ENCODE measurements around the gene PLEKHJ1.
"Not testable (repeated sequence)": the region's sequence is repeated elsewhere in the genome, so short reads cannot be mapped to it uniquely, and the experiment has no call there.

Gene PLEKHJ1

GRCh38 chr19:2207991-2208860 is 27.9 kb downstream of the PLEKHJ1 start:
- Histone ChIP-seq H3K9me3 (no peaks in the 10 kb centered on the region), H3K4me1 (peaks cover 2% of the 10 kb centered on the region; the same call in 1 of the 2 replicates), H3K27me3 (no peaks in the 10 kb centered on the region), H3K4me3 (ENCODE audit: low read depth, low read length) (no peak overlapping the region), H3K36me3 (peaks cover 66% of the 10 kb centered on the region)
- DNase-seq: peak; percentile 79
- no peak for TF ChIP-seq CTCF (IDR thresholded peaks at IDR 0.05; ENCODE audit: low read depth, low read length)

- DNase-seq: no peak
- no peaks in the 10 kb centered on the region for H3K27me3 ChIP-seq
- H3K9me3 ChIP-seq: no peaks in the 10 kb centered on the region
- TF ChIP-seq CTCF (IDR thresholded peaks at IDR 0.05; ENCODE audit: low read depth, low read length): no peak
- peaks cover 2% of the 10 kb centered on the region; the same call in 1 of the 2 replicates for H3K4me1 ChIP-seq
- no peak overlapping the region for H3K4me3 ChIP-seq (ENCODE audit: low read depth, low read length)
- peaks cover 56% of the 10 kb centered on the region for H3K36me3 ChIP-seq
These were observed 29.1 kb downstream of the PLEKHJ1 start for GRCh38 chr19:2207008-2207407.

GRCh38 chr19:2202366-2202765 is 33.8 kb downstream of the PLEKHJ1 start:
- Histone ChIP-seq H3K36me3 (peaks cover 50% of the 10 kb centered on the region), H3K4me3 (ENCODE audit: low read depth, low read length) (no peak overlapping the region), H3K4me1 (no peaks in the 10 kb centered on the region), H3K27me3 (no peaks in the 10 kb centered on the region), H3K9me3 (no peaks in the 10 kb centered on the region)
- TF ChIP-seq CTCF (IDR thresholded peaks at IDR 0.05; ENCODE audit: low read depth, low read length): no peak
- DNase-seq: no peak

- no peak for DNase-seq
- Histone ChIP-seq H3K9me3 (no peaks in the 10 kb centered on the region), H3K4me1 (no peaks in the 10 kb centered on the region), H3K4me3 (ENCODE audit: low read depth, low read length) (no peak overlapping the region), H3K27me3 (no peaks in the 10 kb centered on the region), H3K36me3 (peaks cover 47% of the 10 kb centered on the region)
- no peak for TF ChIP-seq CTCF (IDR thresholded peaks at IDR 0.05; ENCODE audit: low read depth, low read length)
These were observed 34.5 kb downstream of the PLEKHJ1 start for GRCh38 chr19:2201473-2202148.

GRCh38 chr19:2200624-2201294 is 35.4 kb downstream of the PLEKHJ1 start:
- not testable (repeated sequence) for H3K9me3 ChIP-seq; H3K27me3 ChIP-seq; DNase-seq; H3K4me1 ChIP-seq; H3K4me3 ChIP-seq (ENCODE audit: low read depth, low read length)
- peaks cover 53% of the 10 kb centered on the region for H3K36me3 ChIP-seq

- Histone ChIP-seq H3K9me3 (no peaks in the 10 kb centered on the region), H3K4me1 (no peaks in the 10 kb centered on the region), H3K27me3 (no peaks in the 10 kb centered on the region), H3K4me3 (ENCODE audit: low read depth, low read length) (no peak overlapping the region), H3K36me3 (peaks cover 55% of the 10 kb centered on the region)
- no peak for DNase-seq
- no peak for TF ChIP-seq CTCF (IDR thresholded peaks at IDR 0.05; ENCODE audit: low read depth, low read length)
These were observed 36.1 kb downstream of the PLEKHJ1 start for GRCh38 chr19:2199861-2200623.
